Trophoblast cell (in vitro differentiated cells and primary cell): ENCODE measurements around the gene ITGB1.
"Not testable (repeated sequence)": the region's sequence is repeated elsewhere in the genome, so short reads cannot be mapped to it uniquely, and the experiment has no call there.

Source experiments
- DNase-seq, 2 donors: peaks; one replicate each; pipeline ENCODE4 v3.0.0-alpha.2; 2016
- H2AFZ ChIP-seq: 2 replicates; pipeline ENCODE4 v1.6.1; 2013; ENCODE audit warnings: low read length, moderate library complexity, mild to moderate bottlenecking; ENCODE audit not compliant: insufficient read depth, poor library complexity
- H2AK5ac ChIP-seq: 2 replicates; pipeline ENCODE4 v1.6.1; 2013; ENCODE audit warnings: mild to moderate bottlenecking, low read length
- H2BK120ac ChIP-seq: 2 replicates; pipeline ENCODE4 v1.6.1; 2013; ENCODE audit warnings: low read length, mild to moderate bottlenecking, moderate library complexity; ENCODE audit not compliant: insufficient read depth, poor library complexity
- H2BK12ac ChIP-seq: 2 replicates; pipeline ENCODE4 v1.6.1; 2013; ENCODE audit warnings: mild to moderate bottlenecking, low read length, moderate library complexity
- H2BK5ac ChIP-seq: 2 replicates; pipeline ENCODE4 v1.6.1; 2013; ENCODE audit warnings: low read length, low read depth, moderate library complexity, mild to moderate bottlenecking; ENCODE audit not compliant: poor library complexity
- H3K14ac ChIP-seq: 2 replicates; pipeline ENCODE4 v1.6.1; 2013; ENCODE audit warnings: mild to moderate bottlenecking, low read length
- H3K18ac ChIP-seq: 2 replicates; pipeline ENCODE4 v1.6.1; 2013; ENCODE audit warnings: mild to moderate bottlenecking, low read length
- H3K23ac ChIP-seq: 2 replicates; pipeline ENCODE4 v1.6.1; 2013; ENCODE audit warnings: low read length
- H3K27ac ChIP-seq: 2 replicates; pipeline ENCODE4 v1.5.1; 2013; ENCODE audit warnings: low read depth, mild to moderate bottlenecking, inconsistent platforms, low read length, moderate library complexity
- H3K27me3 ChIP-seq: 2 replicates; pipeline ENCODE4 v1.6.1; 2013; ENCODE audit warnings: inconsistent platforms, mild to moderate bottlenecking, low read length, moderate library complexity; ENCODE audit not compliant: insufficient read depth
- H3K36me3 ChIP-seq, 2 experiments: 1 replicate in 1 of 2; 2 replicates in 1 of 2; pipeline ENCODE4 v1.6.1; 2013; ENCODE audit warnings: low read length in 2 of 2, mild to moderate bottlenecking in 2 of 2, moderate library complexity in 1 of 2; ENCODE audit not compliant: insufficient read depth in 2 of 2, control insufficient read depth in 1 of 2
- H3K4ac ChIP-seq: 2 replicates; pipeline ENCODE4 v1.6.1; 2013; ENCODE audit warnings: low read depth, mild to moderate bottlenecking, low read length, moderate library complexity
- H3K4me1 ChIP-seq, 2 experiments: 1 replicate in 1 of 2; 2 replicates in 1 of 2; pipeline ENCODE4 v1.6.1; 2013; ENCODE audit warnings: low read length in 2 of 2, mild to moderate bottlenecking in 2 of 2, moderate library complexity in 1 of 2; ENCODE audit not compliant: insufficient read depth in 2 of 2, control insufficient read depth in 1 of 2
- H3K4me2 ChIP-seq: 2 replicates; pipeline ENCODE4 v1.6.1; 2013; ENCODE audit warnings: inconsistent platforms, mild to moderate bottlenecking, low read length, moderate library complexity
- H3K4me3 ChIP-seq: 2 replicates; pipeline ENCODE4 v1.5.1; 2013; ENCODE audit warnings: mild to moderate bottlenecking, low read depth, low read length, inconsistent platforms
- H3K79me1 ChIP-seq: one replicate; pipeline ENCODE4 v1.6.1; 2013; ENCODE audit warnings: low read length
- H3K79me2 ChIP-seq: 2 replicates; pipeline ENCODE4 v1.6.1; 2013; ENCODE audit warnings: low read length, mild to moderate bottlenecking; ENCODE audit not compliant: control insufficient read depth, insufficient read depth, poor library complexity
- H3K9ac ChIP-seq: 2 replicates; pipeline ENCODE4 v1.6.1; 2013; ENCODE audit warnings: mild to moderate bottlenecking, low read length
- H3K9me3 ChIP-seq: 2 replicates; pipeline ENCODE4 v1.6.1; 2013; ENCODE audit warnings: low read depth, mild to moderate bottlenecking, control low read depth, inconsistent platforms, low read length; ENCODE audit not compliant: insufficient read depth
- H4K12ac ChIP-seq: 2 replicates; pipeline ENCODE4 v1.6.1; 2013; ENCODE audit warnings: low read depth, mild to moderate bottlenecking, low read length, moderate library complexity
- H4K8ac ChIP-seq: 2 replicates; pipeline ENCODE4 v1.6.1; 2013; ENCODE audit warnings: low read depth, mild to moderate bottlenecking, low read length, moderate library complexity
- H4K91ac ChIP-seq: one replicate; pipeline ENCODE4 v1.6.1; 2013; ENCODE audit warnings: low read depth, mild to moderate bottlenecking, low read length, moderate library complexity
- WGBS: extraction: QIAGEN DNeasy Blood & Tissue Kit; methylation state at CpG from one replicate; pipeline ENCODE4 v1.1.7; 2013; ENCODE audit warnings: missing lambda C conversion rate; ENCODE audit not compliant: insufficient read length, insufficient coverage; ENCODE audit errors: extremely low coverage; 5-methylcytosine and 5-hydroxymethylcytosine counted together

Gene ITGB1

DNA sequence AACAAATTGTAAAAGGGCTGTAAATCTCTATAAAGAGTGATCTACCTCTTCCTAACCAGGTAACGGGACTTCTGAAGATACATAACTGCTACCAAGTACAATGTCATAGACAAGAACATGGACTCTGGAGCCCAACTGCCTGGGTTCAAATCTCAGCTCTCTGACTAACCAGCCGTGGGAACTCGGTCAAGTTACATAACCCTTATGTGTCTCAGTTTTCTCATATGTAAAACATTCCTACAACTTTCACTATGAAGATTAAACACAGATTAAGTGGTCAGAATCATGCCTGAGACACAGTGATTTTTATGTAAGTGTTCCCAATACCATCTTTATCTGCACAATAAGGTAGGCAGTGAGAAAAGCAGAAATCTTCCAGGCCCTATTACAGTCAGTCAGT is 52.6 kb downstream of the ITGB1 start:
- WGBS = no CpG with 5 or more reads among the region's 3 CpGs
- Histone ChIP-seq H4K12ac (no peak overlapping the region), H3K9ac (no peak overlapping the region), H3K14ac (no peak overlapping the region), H3K4ac (no peak overlapping the region), H2BK5ac (no peak overlapping the region), H2AFZ (no peak overlapping the region), H2BK120ac (no peak overlapping the region), H3K4me1 (no peaks in the 10 kb centered on the region), H3K79me1 (no peaks in the 10 kb centered on the region), H3K4me2 (no peak overlapping the region), H4K8ac (no peak overlapping the region), H2AK5ac (no peak overlapping the region), H3K27me3 (no peaks in the 10 kb centered on the region), H3K27ac (no peak overlapping the region), H3K79me2 (no peaks in the 10 kb centered on the region), H3K36me3 (peaks cover 11 to 22% of the 10 kb centered on the region in 2 experiments), H3K9me3 (no peaks in the 10 kb centered on the region), H3K18ac (no peak overlapping the region), H3K23ac (no peak overlapping the region), H4K91ac (no peak overlapping the region), H3K4me3 (no peak overlapping the region), H2BK12ac (no peak overlapping the region)
- DNase-seq = peak; percentile 71 to 78

DNA sequence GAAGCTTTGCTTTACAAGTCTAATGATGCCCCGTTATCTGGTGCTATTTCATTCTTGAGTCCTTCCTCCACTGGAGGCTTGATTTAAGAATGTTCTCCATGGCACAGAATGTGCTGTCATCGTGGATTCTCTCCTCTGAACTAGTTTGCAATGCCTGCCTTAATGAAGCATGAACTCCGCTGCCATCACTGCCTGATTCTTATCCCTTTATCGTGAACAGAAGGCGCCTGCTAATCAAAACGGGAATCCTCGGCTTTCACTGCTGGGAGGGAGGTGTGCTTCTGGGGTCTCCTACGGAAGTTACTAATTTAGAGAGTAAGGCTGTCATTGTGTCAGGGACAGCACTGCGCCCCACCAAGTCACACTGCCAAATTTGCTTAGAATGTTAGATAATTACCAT is 56.2 kb downstream of the ITGB1 start:
- H3K36me3 ChIP-seq = peaks cover 9 to 17% of the 10 kb centered on the region in 2 experiments
- no peak overlapping the region for H3K14ac ChIP-seq
- H4K91ac ChIP-seq = no peak overlapping the region
- H3K9me3 ChIP-seq = no peaks in the 10 kb centered on the region
- H3K23ac ChIP-seq = no peak overlapping the region
- H3K4me3 ChIP-seq = no peak overlapping the region
- H4K12ac ChIP-seq = no peak overlapping the region
- H3K4ac ChIP-seq = no peak overlapping the region
- H2BK120ac ChIP-seq = no peak overlapping the region
- H2BK5ac ChIP-seq = no peak overlapping the region
- H3K4me1 ChIP-seq = no peaks in the 10 kb centered on the region
- no peaks in the 10 kb centered on the region for H3K27me3 ChIP-seq
- H3K79me1 ChIP-seq = no peaks in the 10 kb centered on the region
- no peaks in the 10 kb centered on the region for H3K79me2 ChIP-seq
- no peak overlapping the region for H3K4me2 ChIP-seq
- no peak overlapping the region for H2AFZ ChIP-seq
- H3K18ac ChIP-seq = no peak overlapping the region
- H4K8ac ChIP-seq = no peak overlapping the region
- DNase-seq = no peak
- H2AK5ac ChIP-seq = no peak overlapping the region
- H3K9ac ChIP-seq = no peak overlapping the region
- H2BK12ac ChIP-seq = no peak overlapping the region
- WGBS = no CpG with 5 or more reads among the region's 9 CpGs
- H3K27ac ChIP-seq = no peak overlapping the region

DNA sequence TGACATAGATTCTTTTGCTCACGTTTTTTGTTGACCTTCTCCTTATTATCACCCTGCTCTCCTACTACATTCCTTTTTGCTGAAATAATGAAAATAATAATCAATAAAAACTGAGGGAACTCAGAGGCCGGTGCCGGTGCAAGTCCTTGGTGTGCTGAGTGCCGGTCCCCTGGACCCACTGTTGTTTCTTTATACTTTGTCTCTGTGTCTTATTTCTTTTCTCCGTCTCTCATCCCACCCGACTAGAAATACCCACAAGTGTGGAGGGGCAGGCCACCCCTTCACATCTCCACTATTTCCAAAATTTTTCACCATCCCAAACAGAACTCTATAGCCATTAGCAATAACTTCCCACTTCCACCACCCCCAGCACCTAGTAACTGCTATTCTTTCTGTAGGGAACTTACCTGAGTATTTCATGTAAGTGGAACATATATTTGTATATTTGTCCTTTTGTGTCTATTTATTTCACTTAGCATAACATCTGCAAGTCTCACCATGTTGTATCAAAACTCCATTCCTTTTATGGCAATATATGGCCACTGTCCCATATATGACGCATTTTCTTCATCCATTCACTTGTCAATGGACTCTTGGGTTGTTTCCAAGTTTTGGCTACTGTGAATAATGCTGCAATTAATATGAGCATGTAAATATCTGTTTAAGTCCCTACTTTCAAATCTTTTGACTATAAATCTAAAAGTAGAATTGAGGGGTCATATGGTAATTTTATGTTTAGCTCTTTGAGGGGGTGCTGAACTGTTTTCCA is 62.6 kb downstream of the ITGB1 start:
- H2BK12ac ChIP-seq, H3K79me2 ChIP-seq, H3K23ac ChIP-seq, H4K8ac ChIP-seq, H3K27ac ChIP-seq, H3K4me3 ChIP-seq, H3K36me3 ChIP-seq, H2BK120ac ChIP-seq, H4K91ac ChIP-seq, H3K4ac ChIP-seq, H3K27me3 ChIP-seq, H3K9me3 ChIP-seq, H3K9ac ChIP-seq, H2AFZ ChIP-seq, H3K4me1 ChIP-seq, H3K18ac ChIP-seq, H2BK5ac ChIP-seq, H4K12ac ChIP-seq, H3K4me2 ChIP-seq, H3K79me1 ChIP-seq, DNase-seq, H2AK5ac ChIP-seq, H3K14ac ChIP-seq: not testable (repeated sequence)
- no CpG with 5 or more reads among the region's 7 CpGs for WGBS

GRCh38 chr10:32893916-32894664 is 63.9 kb downstream of the ITGB1 start:
- no peak overlapping the region for H3K27ac ChIP-seq
- peaks cover 0 to 2% of the 10 kb centered on the region in 2 experiments for H3K4me1 ChIP-seq
- no peak overlapping the region for H2BK12ac ChIP-seq
- H3K4me2 ChIP-seq = no peak overlapping the region
- H2BK5ac ChIP-seq = no peak overlapping the region
- no peak overlapping the region for H4K12ac ChIP-seq
- H3K18ac ChIP-seq = no peak overlapping the region
- no peak overlapping the region for H3K4ac ChIP-seq
- H3K14ac ChIP-seq = no peak overlapping the region
- H3K9me3 ChIP-seq = no peaks in the 10 kb centered on the region
- no CpG with 5 or more reads among the region's 2 CpGs for WGBS
- no peak overlapping the region for H3K9ac ChIP-seq
- H2AFZ ChIP-seq = no peak overlapping the region
- no peaks in the 10 kb centered on the region for H3K79me1 ChIP-seq
- no peak overlapping the region for H3K4me3 ChIP-seq
- H3K36me3 ChIP-seq = peaks cover 2 to 8% of the 10 kb centered on the region in 2 experiments
- H4K91ac ChIP-seq = no peak overlapping the region
- no peak for DNase-seq
- no peak overlapping the region for H3K23ac ChIP-seq
- H3K27me3 ChIP-seq = no peaks in the 10 kb centered on the region
- H3K79me2 ChIP-seq = no peaks in the 10 kb centered on the region
- no peak overlapping the region for H2AK5ac ChIP-seq
- H2BK120ac ChIP-seq = no peak overlapping the region
- no peak overlapping the region for H4K8ac ChIP-seq
